ENCODE measurements around the gene CSF2. TPM values are rescaled to one million over a fixed set of nuclear protein-coding genes. Genes with fewer than 3 reads are reported as not detected.

CSF2 gene
- total RNA-seq, 1 experiment from 2014 or later = 0.30 TPM

GRCh38 chr5:132066871-132067270 is 6.7 kb upstream of the CSF2 start:
- CTCF ChIA-PET = no interaction called here
- H3K27me3 ChIP-seq (ENCODE audit: insufficient read depth, low read length) = no peaks in the 10 kb centered on the region
- no peak for ATAC-seq
- DNase-seq (ENCODE audit: low read depth, low spot score) = no peak
- RAD21 ChIA-PET (ENCODE audit: low non-redundant PET in 1 of 2, low total read pairs in 2 of 2, uncharacterized antibody in 2 of 2, unreplicated experiment in 2 of 2) = no interaction called here
- H3K36me3 ChIP-seq (ENCODE audit: control insufficient read depth in 1 of 2, insufficient read depth in 2 of 2, low read length in 2 of 2) = no peaks in the 10 kb centered on the region
- no peak overlapping the region for H3K4me3 ChIP-seq (replicated peaks in 1 of 2; ENCODE audit: low read depth in 1 of 2, low read length in 2 of 2)
- no peak overlapping the region for H3K27ac ChIP-seq (ENCODE audit: low read depth, low read length)
- H3K79me2 ChIP-seq (ENCODE audit: insufficient read depth, low read length) = no peaks in the 10 kb centered on the region
- H4K20me1 ChIP-seq (ENCODE audit: insufficient read depth) = no peaks in the 10 kb centered on the region
- H3K4me1 ChIP-seq (ENCODE audit: control insufficient read depth in 1 of 2, insufficient read depth in 2 of 2, low read length in 2 of 2) = peaks cover 0 to 4% of the 10 kb centered on the region in 2 experiments; a peak in 1 of 4 replicates
- no peak for TF ChIP-seq REST (IDR thresholded peaks at IDR 0.05; ENCODE audit: low read depth)
- no peak for TF ChIP-seq SIN3A (IDR thresholded peaks at IDR 0.05; ENCODE audit: low read depth)
- no peak for TF ChIP-seq CEBPB (IDR thresholded peaks at IDR 0.05; ENCODE audit: low read depth)
- TF ChIP-seq RAD21 (IDR thresholded peaks at IDR 0.05; ENCODE audit: low read depth) = no peak
- TF ChIP-seq ZFX (IDR thresholded peaks at IDR 0.05) = no peak
- TF ChIP-seq SP1 (IDR thresholded peaks at IDR 0.05; ENCODE audit: low read depth) = no peak
- TF ChIP-seq TCF7L2 (IDR thresholded peaks at IDR 0.05; ENCODE audit: borderline replicate concordance, extremely low read depth, insufficient read depth, insufficient read length) = no peak
- no peak for TF ChIP-seq POLR2A (IDR thresholded peaks at IDR 0.05; ENCODE audit: borderline replicate concordance, extremely low read depth, insufficient read depth, insufficient read length)
- TF ChIP-seq MAX (IDR thresholded peaks at IDR 0.05) = no peak
- no peak for TF ChIP-seq CBX3 (IDR thresholded peaks at IDR 0.05; ENCODE audit: low read depth)
- H3K9ac ChIP-seq (ENCODE audit: low read length) = no peak overlapping the region
- H3K9me2 ChIP-seq (ENCODE audit: insufficient read depth) = no peaks in the 10 kb centered on the region
- intact Hi-C loops (cut with micrococcal nuclease) = loop anchor here (5.0 to 10.0 kb wide), 2 partner anchors 208 to 435 kb away; no protein-coding TSS in a partner anchor
- no peak overlapping the region for H3K4me2 ChIP-seq (ENCODE audit: low read length)
- no TSS peak for BruUV-seq (replicated peaks)
- no peak overlapping the region for H2AFZ ChIP-seq (ENCODE audit: low read depth, low read length, poor library complexity, severe bottlenecking)
- H3K9me3 ChIP-seq (ENCODE audit: control insufficient read depth in 1 of 2, insufficient read depth in 1 of 2, low read depth in 1 of 2, low read length in 2 of 2) = no peaks in the 10 kb centered on the region
- POLR2A ChIA-PET = no interaction called here

All from HCT116 (cell line).